Calu3 (cell line): ENCODE measurements around the gene MALT1. TPM values are rescaled to one million over a fixed set of nuclear protein-coding genes. Genes with fewer than 3 reads are reported as not detected.

Experiments used
- BruUV-seq: library from RNA; stranded (reverse); fragments of 400-500 nt; replicated peaks from 2 replicates; lab custom pipeline; 2021; lab: Mats Ljungman, UMichigan
- CTCF ChIA-PET: fragments of 300-600 bp; sonication (Branson Sonifier 250); formaldehyde crosslinking; loops from one replicate; lab custom pipeline; 2022; ENCODE audit warnings: antibody characterized with exemption; lab: Charles Lee
- DNase-seq: peaks from one replicate; pipeline ENCODE4 v3.0.0; 2022
- H3K27ac Mint-ChIP-seq: one replicate; pipeline ENCODE4 v1.8.0; 2022; ENCODE audit warnings: mixed read lengths; ENCODE audit not compliant: unreplicated experiment
- H3K27me3 Mint-ChIP-seq: one replicate; pipeline ENCODE4 v1.8.0; 2022; ENCODE audit warnings: mixed read lengths; ENCODE audit not compliant: unreplicated experiment
- H3K36me3 Mint-ChIP-seq: one replicate; pipeline ENCODE4 v1.8.0; 2022; ENCODE audit warnings: mild to moderate bottlenecking, moderate library complexity, mixed read lengths; ENCODE audit not compliant: insufficient read depth, unreplicated experiment
- H3K4me1 Mint-ChIP-seq: one replicate; pipeline ENCODE4 v1.8.0; 2022; ENCODE audit warnings: mild to moderate bottlenecking, low read depth, mixed read lengths; ENCODE audit not compliant: unreplicated experiment
- H3K4me3 Mint-ChIP-seq: one replicate; pipeline ENCODE4 v1.8.0; 2022; ENCODE audit warnings: mild to moderate bottlenecking, low read depth, moderate library complexity, mixed read lengths; ENCODE audit not compliant: unreplicated experiment
- H3K9me3 Mint-ChIP-seq: one replicate; pipeline ENCODE4 v1.8.0; 2022; ENCODE audit warnings: low read depth, mixed read lengths; ENCODE audit not compliant: unreplicated experiment
- intact Hi-C: fragments of 100-400 bp; cut with micrococcal nuclease; formaldehyde crosslinking; loops from one replicate; pipeline ENCODE4 v1.10.0; 2022; ENCODE audit not compliant: unreplicated experiment
- total RNA-seq: library from RNA; stranded (reverse); gene quantifications from 2 replicates; pipeline ENCODE4 v1.2.3, GENCODE V29; 2022
- TF ChIP-seq, protein P1 (sequence below): fragments of 200-600 bp; IDR thresholded peaks from one replicate; pipeline ENCODE4 v1.8.0; 2022; ENCODE audit warnings: antibody characterized with exemption; ENCODE audit not compliant: unreplicated experiment

MALT1 gene
- total RNA-seq, 1 experiment from 2014 or later = 37.6 TPM

DNA sequence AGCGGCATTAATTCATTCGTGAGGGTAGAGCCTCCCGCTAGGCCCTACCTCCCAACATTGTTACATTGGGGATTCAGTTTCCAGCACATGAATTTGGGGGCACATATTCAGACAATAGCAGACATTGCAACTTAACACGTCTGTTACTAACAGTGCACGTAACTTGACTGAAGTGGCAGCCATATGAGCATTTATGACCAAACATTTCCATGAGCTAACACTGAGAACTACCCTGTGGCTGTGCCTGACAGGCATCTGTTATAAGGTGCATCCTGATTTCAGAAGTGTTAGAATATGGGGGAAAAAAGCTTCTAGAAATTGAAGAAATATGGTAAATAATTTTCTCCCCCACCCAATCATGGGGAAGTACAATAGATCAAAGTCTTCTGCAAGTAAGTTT, 24.5 kb downstream of the MALT1 start:
- TF ChIP-seq, protein P1, sequence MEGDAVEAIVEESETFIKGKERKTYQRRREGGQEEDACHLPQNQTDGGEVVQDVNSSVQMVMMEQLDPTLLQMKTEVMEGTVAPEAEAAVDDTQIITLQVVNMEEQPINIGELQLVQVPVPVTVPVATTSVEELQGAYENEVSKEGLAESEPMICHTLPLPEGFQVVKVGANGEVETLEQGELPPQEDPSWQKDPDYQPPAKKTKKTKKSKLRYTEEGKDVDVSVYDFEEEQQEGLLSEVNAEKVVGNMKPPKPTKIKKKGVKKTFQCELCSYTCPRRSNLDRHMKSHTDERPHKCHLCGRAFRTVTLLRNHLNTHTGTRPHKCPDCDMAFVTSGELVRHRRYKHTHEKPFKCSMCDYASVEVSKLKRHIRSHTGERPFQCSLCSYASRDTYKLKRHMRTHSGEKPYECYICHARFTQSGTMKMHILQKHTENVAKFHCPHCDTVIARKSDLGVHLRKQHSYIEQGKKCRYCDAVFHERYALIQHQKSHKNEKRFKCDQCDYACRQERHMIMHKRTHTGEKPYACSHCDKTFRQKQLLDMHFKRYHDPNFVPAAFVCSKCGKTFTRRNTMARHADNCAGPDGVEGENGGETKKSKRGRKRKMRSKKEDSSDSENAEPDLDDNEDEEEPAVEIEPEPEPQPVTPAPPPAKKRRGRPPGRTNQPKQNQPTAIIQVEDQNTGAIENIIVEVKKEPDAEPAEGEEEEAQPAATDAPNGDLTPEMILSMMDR = no peak
- CTCF ChIA-PET = no interaction called here
- no peak overlapping the region for H3K27ac Mint-ChIP-seq
- H3K4me3 Mint-ChIP-seq = no peak overlapping the region
- H3K27me3 Mint-ChIP-seq = no peaks in the 10 kb centered on the region
- H3K9me3 Mint-ChIP-seq = no peaks in the 10 kb centered on the region
- no peaks in the 10 kb centered on the region for H3K36me3 Mint-ChIP-seq
- intact Hi-C loops = no loop called here
- BruUV-seq = no TSS peak
- DNase-seq = no peak
- H3K4me1 Mint-ChIP-seq = no peaks in the 10 kb centered on the region

DNA sequence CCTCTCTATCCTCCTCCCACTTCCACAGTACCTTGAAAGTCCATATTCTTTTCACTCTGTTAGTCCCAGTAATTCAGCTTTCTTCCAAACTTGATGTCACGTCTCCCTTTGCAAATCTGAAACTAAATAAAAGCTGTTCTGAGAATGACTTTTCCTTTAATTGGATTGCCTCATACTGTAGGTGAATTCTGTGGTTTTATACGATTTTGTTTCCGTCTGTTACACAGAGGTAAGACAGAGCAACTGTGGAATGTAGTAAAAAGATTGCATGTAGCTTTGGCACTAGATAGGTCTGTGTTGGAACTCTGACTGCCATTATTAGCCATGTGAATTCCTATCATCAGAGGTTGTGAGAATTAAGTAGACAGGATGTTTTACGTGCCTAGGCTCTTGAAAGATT, 25.9 kb downstream of the MALT1 start:
- no peak for DNase-seq
- no peak overlapping the region for H3K4me3 Mint-ChIP-seq
- TF ChIP-seq, protein P1 = no peak
- no peaks in the 10 kb centered on the region for H3K27me3 Mint-ChIP-seq
- no peaks in the 10 kb centered on the region for H3K4me1 Mint-ChIP-seq
- H3K36me3 Mint-ChIP-seq = peaks cover 6% of the 10 kb centered on the region
- H3K9me3 Mint-ChIP-seq = no peaks in the 10 kb centered on the region
- no TSS peak for BruUV-seq
- H3K27ac Mint-ChIP-seq = no peak overlapping the region
- CTCF ChIA-PET = no interaction called here
- intact Hi-C loops = no loop called here

DNA sequence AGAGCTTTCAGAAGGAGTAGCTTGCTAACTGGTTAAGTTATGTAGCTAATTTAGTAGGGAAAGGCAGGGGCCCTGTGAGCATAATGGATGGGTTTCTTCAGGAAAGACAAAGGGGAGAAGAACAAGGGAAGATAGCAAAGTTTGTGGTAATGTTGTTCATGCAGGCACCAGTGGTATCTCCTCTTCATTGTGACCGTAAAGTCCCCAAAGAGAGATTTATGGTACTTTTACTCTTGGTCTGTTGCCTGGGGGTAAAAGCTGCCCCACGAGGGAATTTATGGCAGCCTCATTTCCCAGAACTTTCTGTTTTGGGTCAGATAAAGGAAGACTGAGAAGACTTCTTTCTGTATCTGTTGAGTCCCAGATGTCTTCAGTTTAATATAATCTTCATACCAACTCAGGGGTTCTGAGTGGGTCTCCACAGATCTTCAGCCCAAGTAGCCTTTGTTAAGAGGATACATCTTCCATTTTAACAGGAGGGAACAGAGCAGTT, 27.5 kb downstream of the MALT1 start:
- intact Hi-C loops = no loop called here
- Mint-ChIP-seq H3K27ac (no peak overlapping the region), H3K4me3 (no peak overlapping the region), H3K4me1 (no peaks in the 10 kb centered on the region), H3K27me3 (no peaks in the 10 kb centered on the region), H3K36me3 (peaks cover 6% of the 10 kb centered on the region), H3K9me3 (no peaks in the 10 kb centered on the region)
- BruUV-seq = no TSS peak
- DNase-seq = no peak
- CTCF ChIA-PET = interaction anchor here (1.1 kb wide), 1 partner anchor 10 kb away, joined by 3 read pairs; no protein-coding TSS in a partner anchor
- TF ChIP-seq, protein P1 = no peak

DNA sequence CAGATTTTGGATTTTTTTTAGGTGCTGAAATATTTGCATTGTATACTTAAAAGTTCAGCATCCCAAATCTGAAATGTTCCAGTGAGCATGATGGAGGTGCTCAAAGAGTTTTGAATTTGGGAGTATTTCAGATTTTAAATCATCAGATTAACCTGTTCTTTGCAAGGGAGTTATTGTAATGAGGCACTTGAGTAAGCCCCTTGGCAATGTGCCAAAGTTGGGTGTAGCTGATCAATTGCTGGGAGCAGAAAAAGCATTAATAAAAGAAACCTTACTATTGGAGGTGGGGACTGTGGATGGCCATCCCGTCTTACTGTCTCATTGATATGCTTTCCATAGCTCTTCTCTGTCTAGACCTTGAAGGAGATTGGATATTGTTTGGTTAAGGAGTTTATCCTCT, 28.3 kb downstream of the MALT1 start:
- DNase-seq = peak; percentile 11

More for the DNA sequence above, 28.3 kb downstream of the MALT1 start:
- Mint-ChIP-seq H3K36me3 (peaks cover 6% of the 10 kb centered on the region), H3K27ac (no peak overlapping the region), H3K4me3 (no peak overlapping the region), H3K9me3 (no peaks in the 10 kb centered on the region), H3K27me3 (no peaks in the 10 kb centered on the region), H3K4me1 (no peaks in the 10 kb centered on the region)
- CTCF ChIA-PET = interaction anchor here (1.1 to 1.2 kb wide), 2 partner anchors 10 kb away, joined by 3 to 5 read pairs; no protein-coding TSS in a partner anchor
- TF ChIP-seq, protein P1 = no peak
- BruUV-seq = no TSS peak
- intact Hi-C loops = no loop called here
